GM12872 (cell line): ENCODE data around the gene TPCN2.
A peak's percentile ranks its signal among the peaks of the same experiment; 100 is the strongest.

Experiments used
- TF ChIP-seq, protein P1 (sequence below): IDR thresholded peaks from 3 replicates; pipeline ENCODE4 v1.5.1; 2011; ENCODE audit warnings: low read depth, mild to moderate bottlenecking, low read length, moderate library complexity; ENCODE audit not compliant: insufficient read depth

TPCN2 gene

DNA sequence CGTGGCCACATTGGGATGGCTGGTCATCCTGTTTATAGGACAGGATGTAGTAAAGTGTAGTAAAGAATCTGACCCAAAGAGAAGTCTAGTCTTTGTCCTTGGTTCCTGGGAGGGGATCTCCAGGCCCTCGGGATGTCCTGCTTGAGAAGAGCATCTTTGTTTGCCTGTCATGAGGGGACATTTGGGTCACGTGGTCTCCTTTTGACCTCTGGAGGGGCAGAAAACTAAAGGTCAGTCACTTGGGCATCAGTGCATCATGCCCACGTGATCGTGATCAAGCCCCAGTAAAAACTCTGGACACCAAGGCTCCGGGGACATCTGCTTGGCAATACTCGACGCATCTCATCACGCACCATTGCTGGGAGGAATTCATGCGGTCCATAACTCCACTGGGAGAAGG, 116.1 kb downstream of the TPCN2 start:
- TF ChIP-seq, protein P1, sequence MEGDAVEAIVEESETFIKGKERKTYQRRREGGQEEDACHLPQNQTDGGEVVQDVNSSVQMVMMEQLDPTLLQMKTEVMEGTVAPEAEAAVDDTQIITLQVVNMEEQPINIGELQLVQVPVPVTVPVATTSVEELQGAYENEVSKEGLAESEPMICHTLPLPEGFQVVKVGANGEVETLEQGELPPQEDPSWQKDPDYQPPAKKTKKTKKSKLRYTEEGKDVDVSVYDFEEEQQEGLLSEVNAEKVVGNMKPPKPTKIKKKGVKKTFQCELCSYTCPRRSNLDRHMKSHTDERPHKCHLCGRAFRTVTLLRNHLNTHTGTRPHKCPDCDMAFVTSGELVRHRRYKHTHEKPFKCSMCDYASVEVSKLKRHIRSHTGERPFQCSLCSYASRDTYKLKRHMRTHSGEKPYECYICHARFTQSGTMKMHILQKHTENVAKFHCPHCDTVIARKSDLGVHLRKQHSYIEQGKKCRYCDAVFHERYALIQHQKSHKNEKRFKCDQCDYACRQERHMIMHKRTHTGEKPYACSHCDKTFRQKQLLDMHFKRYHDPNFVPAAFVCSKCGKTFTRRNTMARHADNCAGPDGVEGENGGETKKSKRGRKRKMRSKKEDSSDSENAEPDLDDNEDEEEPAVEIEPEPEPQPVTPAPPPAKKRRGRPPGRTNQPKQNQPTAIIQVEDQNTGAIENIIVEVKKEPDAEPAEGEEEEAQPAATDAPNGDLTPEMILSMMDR, result no peak

- TF ChIP-seq, protein P1, result no peak
These were observed 117.0 kb downstream of the TPCN2 start for GRCh38 chr11:69165775-69166174.

DNA sequence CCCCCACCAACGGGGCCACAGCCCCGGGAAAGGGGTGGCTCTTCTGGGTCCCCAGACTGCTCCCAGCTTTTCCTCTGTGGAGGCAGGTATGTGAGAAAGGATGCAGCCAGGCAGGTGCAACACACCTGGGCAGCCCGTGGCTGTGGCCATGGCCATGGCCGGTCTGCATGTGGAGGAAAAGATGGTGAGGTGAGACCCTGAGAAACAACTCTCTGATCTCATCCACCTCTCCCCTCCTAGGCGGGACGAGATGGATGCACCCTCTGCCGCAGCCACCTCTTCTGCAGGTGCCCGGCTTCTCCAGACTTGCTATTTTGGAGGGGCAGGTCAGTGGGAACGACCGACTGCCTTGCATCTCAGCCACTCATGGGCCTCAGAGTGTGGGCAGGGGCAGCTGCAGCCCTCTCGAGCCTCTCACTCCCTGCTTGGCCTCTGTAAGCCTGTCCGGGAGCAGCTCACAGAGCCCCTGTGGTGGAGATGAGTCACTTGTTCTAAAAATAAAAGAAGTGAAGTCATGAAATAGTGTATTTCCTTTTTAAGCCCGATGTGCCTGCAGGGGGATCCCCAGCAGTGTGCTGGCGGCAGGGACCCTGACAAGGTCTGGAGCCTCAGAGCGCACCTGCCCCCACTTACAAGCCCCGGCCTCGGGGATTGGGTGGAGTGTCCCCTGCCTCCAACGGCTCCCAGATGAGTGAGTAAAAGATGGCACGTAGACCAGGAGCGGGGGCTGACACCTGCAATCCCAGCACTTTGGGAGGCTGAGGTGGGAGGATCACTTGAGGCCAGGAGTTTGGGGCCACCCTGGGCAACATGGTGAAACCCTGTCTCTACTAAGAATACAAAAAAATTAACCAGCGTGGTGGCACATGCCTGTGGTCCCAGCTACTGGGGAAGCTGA, 117.7 kb downstream of the TPCN2 start:
- TF ChIP-seq, protein P1, result peak; percentile 6; the same call in 1 of the 3 replicates

GRCh38 chr11:69167130-69167915, 118.6 kb downstream of the TPCN2 start:
- TF ChIP-seq, protein P1, result no peak

DNA sequence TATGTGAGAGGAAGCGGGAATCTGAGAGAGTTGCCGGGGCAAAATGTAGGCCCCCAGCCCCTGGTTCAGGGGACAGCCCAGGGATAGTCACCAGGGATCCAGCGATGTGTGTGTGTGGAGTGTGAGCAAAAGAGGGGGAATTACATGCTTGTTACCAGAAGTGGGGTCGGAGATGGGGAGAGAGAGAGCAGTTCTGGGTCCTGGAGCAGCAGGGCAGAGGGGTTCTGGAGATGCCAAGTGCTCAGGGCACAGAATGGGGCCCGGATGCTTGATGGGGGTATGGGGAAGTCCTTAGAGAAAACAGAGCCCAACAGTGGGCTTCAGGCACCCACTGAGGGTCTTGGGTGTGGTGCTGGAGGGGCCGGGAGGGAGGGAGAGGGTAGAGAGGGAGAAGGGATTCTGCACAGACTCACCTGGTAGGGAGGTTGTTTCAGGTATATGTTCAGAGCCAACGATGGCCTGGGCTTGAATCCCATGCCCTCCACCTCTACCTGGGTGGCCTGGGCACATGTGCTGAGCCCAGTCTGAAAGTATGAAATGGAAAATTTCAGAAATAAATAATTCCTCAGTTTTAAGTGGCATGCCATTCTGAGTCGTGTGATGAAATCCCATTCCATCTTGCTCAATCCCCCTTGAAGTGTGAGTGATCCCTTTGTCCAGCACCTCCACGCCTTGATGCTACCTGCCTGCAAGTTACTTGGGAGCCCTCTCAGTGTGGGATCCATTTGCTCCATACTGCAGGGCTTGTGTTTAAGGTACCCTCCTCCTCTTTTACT, 119.4 kb downstream of the TPCN2 start:
- TF ChIP-seq, protein P1, result no peak

DNA sequence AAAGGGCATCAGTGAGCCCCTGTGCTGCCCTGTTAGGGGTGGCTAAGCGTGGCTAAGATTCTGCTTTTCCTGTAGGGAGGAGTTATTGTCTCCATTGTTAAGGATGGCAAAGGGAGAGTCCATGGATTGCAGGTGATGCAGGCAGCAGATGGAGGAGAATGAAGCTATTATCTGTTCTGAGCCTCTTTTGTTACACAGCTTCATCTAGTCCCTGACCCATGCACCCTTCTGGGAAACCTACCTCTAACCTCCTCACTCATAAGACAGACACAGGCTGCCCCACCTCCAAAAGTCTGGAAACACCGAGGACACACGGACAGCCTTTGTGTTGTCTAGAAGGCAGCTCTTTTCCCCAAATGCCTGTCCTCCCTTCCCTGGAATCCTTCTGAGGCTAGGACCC, 120.7 kb downstream of the TPCN2 start:
- TF ChIP-seq, protein P1, result no peak

DNA sequence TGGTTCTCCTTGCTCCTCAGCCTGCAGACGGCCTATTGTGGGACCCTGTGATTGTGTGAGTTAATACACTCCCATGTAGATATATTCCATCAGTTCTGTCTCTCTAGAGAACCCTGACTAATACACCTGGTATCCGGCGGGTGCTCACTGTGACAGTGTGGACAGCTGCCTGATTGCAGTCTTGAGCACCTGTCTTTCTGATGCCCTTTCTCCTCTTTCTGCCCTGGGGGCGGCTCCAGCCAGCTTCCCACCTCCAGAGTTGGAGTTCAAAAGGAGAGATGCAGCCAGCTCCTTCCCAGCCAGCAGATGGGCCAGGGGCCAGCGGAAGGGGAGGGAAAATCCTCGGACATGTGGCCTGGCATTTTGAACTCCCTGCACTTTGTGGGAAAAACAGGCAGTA, 122.0 kb downstream of the TPCN2 start:
- TF ChIP-seq, protein P1, result no peak
